HEK293 (cell line): ENCODE results near the gene KLC1.

Experiments used
- BCL11B ChIP-seq: fragments of 450-650 bp; formaldehyde crosslinking; IDR thresholded peaks from 2 replicates; pipeline ENCODE4 v1.5.1; 2016; ENCODE audit warnings: low read depth, missing biosample characterization, missing genetic modification characterization
- HOXC10 ChIP-seq: sonication (generic); formaldehyde crosslinking; IDR thresholded peaks from 2 replicates; pipeline ENCODE4 v1.8.1; 2023; ENCODE audit warnings: mild to moderate bottlenecking, missing genetic modification reagents
- MYNN ChIP-seq: fragments of 450-650 bp; formaldehyde crosslinking; IDR thresholded peaks from 2 replicates; pipeline ENCODE4 v1.5.1; 2016; ENCODE audit warnings: missing biosample characterization, missing genetic modification characterization, borderline replicate concordance
- OVOL3 ChIP-seq: fragments of 450-650 bp; formaldehyde crosslinking; IDR thresholded peaks from 2 replicates; pipeline ENCODE4 v1.5.1; 2016; ENCODE audit warnings: missing biosample characterization, missing genetic modification characterization
- WT1 ChIP-seq: fragments of 450-650 bp; formaldehyde crosslinking; IDR thresholded peaks from 2 replicates; pipeline ENCODE4 v1.5.1; 2016; ENCODE audit warnings: missing biosample characterization, missing genetic modification characterization
- ZIC2 ChIP-seq: fragments of 450-650 bp; formaldehyde crosslinking; IDR thresholded peaks from 2 replicates; pipeline ENCODE4 v1.5.1; 2016; ENCODE audit warnings: missing biosample characterization, missing genetic modification characterization
- ZNF146 ChIP-seq: fragments of 450-650 bp; formaldehyde crosslinking; IDR thresholded peaks from 2 replicates; pipeline ENCODE4 v1.5.1; 2016; ENCODE audit warnings: missing biosample characterization, missing genetic modification characterization
- ZNF223 ChIP-seq: fragments of 450-650 bp; formaldehyde crosslinking; IDR thresholded peaks from 2 replicates; pipeline ENCODE4 v1.5.1; 2016; ENCODE audit warnings: missing biosample characterization, missing genetic modification characterization
- ZNF548 ChIP-seq: fragments of 450-650 bp; formaldehyde crosslinking; IDR thresholded peaks from 2 replicates; pipeline ENCODE4 v1.5.1; 2016; ENCODE audit warnings: missing biosample characterization, missing genetic modification characterization
- ZNF571 ChIP-seq: fragments of 450-650 bp; formaldehyde crosslinking; IDR thresholded peaks from 2 replicates; pipeline ENCODE4 v1.5.0; 2017; ENCODE audit warnings: missing biosample characterization, missing genetic modification characterization
- ZNF785 ChIP-seq: fragments of 450-650 bp; formaldehyde crosslinking; IDR thresholded peaks from 2 replicates; pipeline ENCODE4 v1.5.1; 2016; ENCODE audit warnings: missing biosample characterization, missing genetic modification characterization
- TF ChIP-seq, protein P1 (sequence below): fragments of 450-650 bp; formaldehyde crosslinking; IDR thresholded peaks from 2 replicates; pipeline ENCODE4 v1.5.1; 2017; ENCODE audit warnings: missing biosample characterization, missing genetic modification characterization
- TF ChIP-seq, protein P2 (sequence below): fragments of 450-650 bp; formaldehyde crosslinking; IDR thresholded peaks from 2 replicates; pipeline ENCODE4 v1.5.1; 2017; ENCODE audit warnings: missing biosample characterization, missing genetic modification characterization
- TF ChIP-seq, protein P3 (sequence below): fragments of 450-650 bp; formaldehyde crosslinking; IDR thresholded peaks from 2 replicates; pipeline ENCODE4 v1.5.1; 2017; ENCODE audit warnings: missing biosample characterization, missing genetic modification characterization
- TF ChIP-seq, protein P4 (sequence below): fragments of 450-650 bp; IDR thresholded peaks from 2 replicates; pipeline ENCODE4 v1.5.1; 2018; ENCODE audit warnings: missing biosample characterization, mild to moderate bottlenecking, missing genetic modification characterization
- TF ChIP-seq, protein P5 (sequence below): fragments of 450-650 bp; formaldehyde crosslinking; IDR thresholded peaks from 2 replicates; pipeline ENCODE4 v1.5.1; 2016; ENCODE audit warnings: missing biosample characterization, missing genetic modification characterization
- TF ChIP-seq, protein P6 (sequence below): fragments of 450-650 bp; formaldehyde crosslinking; IDR thresholded peaks from 2 replicates; pipeline ENCODE4 v1.5.1; 2016; ENCODE audit warnings: missing biosample characterization, missing genetic modification characterization
- TF ChIP-seq, protein P7 (sequence below): fragments of 450-650 bp; formaldehyde crosslinking; IDR thresholded peaks from 2 replicates; pipeline ENCODE4 v1.5.1; 2016; ENCODE audit warnings: missing biosample characterization, missing genetic modification characterization, borderline replicate concordance
- TF ChIP-seq, protein P8 (sequence below): fragments of 450-650 bp; formaldehyde crosslinking; IDR thresholded peaks from 2 replicates; pipeline ENCODE4 v1.5.1; 2016; ENCODE audit warnings: missing biosample characterization, missing genetic modification characterization
- TF ChIP-seq, protein P9 (sequence below): fragments of 450-650 bp; formaldehyde crosslinking; IDR thresholded peaks from 2 replicates; pipeline ENCODE4 v1.5.1; 2016; ENCODE audit warnings: missing biosample characterization, missing genetic modification characterization

KLC1 gene

DNA sequence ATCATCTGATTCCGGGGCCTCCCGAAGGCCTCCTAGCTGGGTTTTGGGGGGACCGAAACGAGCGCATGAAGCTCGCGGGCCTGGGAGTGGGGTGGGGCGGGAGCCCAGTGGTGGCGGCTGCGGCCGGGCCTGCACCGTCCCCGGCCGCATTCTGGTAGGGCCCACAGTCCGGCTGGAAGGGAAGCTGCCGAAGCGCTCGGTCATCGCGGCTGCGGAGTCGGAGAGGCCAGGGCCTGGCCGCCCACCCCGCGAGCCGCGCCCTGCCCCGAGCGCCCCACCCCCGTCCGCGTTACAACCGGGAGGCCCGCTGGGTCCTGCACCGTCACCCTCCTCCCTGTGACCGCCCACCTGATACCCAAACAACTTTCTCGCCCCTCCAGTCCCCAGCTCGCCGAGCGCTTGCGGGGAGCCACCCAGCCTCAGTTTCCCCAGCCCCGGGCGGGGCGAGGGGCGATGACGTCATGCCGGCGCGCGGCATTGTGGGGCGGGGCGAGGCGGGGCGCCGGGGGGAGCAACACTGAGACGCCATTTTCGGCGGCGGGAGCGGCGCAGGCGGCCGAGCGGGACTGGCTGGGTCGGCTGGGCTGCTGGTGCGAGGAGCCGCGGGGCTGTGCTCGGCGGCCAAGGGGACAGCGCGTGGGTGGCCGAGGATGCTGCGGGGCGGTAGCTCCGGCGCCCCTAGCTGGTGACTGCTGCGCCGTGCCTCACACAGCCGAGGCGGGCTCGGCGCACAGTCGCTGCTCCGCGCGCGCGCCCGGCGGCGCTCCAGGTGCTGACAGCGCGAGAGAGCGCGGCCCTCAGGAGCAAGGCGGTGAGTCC is at the start of gene KLC1 (continued):
- TF ChIP-seq, protein P1, sequence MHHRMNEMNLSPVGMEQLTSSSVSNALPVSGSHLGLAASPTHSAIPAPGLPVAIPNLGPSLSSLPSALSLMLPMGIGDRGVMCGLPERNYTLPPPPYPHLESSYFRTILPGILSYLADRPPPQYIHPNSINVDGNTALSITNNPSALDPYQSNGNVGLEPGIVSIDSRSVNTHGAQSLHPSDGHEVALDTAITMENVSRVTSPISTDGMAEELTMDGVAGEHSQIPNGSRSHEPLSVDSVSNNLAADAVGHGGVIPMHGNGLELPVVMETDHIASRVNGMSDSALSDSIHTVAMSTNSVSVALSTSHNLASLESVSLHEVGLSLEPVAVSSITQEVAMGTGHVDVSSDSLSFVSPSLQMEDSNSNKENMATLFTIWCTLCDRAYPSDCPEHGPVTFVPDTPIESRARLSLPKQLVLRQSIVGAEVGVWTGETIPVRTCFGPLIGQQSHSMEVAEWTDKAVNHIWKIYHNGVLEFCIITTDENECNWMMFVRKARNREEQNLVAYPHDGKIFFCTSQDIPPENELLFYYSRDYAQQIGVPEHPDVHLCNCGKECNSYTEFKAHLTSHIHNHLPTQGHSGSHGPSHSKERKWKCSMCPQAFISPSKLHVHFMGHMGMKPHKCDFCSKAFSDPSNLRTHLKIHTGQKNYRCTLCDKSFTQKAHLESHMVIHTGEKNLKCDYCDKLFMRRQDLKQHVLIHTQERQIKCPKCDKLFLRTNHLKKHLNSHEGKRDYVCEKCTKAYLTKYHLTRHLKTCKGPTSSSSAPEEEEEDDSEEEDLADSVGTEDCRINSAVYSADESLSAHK = peak; percentile 61; the same call in 1 of the 2 replicates
- TF ChIP-seq, protein P2, sequence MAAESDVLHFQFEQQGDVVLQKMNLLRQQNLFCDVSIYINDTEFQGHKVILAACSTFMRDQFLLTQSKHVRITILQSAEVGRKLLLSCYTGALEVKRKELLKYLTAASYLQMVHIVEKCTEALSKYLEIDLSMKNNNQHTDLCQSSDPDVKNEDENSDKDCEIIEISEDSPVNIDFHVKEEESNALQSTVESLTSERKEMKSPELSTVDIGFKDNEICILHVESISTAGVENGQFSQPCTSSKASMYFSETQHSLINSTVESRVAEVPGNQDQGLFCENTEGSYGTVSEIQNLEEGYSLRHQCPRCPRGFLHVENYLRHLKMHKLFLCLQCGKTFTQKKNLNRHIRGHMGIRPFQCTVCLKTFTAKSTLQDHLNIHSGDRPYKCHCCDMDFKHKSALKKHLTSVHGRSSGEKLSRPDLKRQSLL (tag by site-specific recombination) = no peak
- TF ChIP-seq, protein P3, sequence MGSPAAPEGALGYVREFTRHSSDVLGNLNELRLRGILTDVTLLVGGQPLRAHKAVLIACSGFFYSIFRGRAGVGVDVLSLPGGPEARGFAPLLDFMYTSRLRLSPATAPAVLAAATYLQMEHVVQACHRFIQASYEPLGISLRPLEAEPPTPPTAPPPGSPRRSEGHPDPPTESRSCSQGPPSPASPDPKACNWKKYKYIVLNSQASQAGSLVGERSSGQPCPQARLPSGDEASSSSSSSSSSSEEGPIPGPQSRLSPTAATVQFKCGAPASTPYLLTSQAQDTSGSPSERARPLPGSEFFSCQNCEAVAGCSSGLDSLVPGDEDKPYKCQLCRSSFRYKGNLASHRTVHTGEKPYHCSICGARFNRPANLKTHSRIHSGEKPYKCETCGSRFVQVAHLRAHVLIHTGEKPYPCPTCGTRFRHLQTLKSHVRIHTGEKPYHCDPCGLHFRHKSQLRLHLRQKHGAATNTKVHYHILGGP (tag by site-specific recombination) = no peak
- no peak for TF ChIP-seq ZNF548 (tag by site-specific recombination)
- peak; percentile 64; the same call in 1 of the 2 replicates for TF ChIP-seq ZIC2
- no peak for TF ChIP-seq ZNF785 (tag by site-specific recombination)
- no peak for TF ChIP-seq ZNF146
- TF ChIP-seq, protein P4, sequence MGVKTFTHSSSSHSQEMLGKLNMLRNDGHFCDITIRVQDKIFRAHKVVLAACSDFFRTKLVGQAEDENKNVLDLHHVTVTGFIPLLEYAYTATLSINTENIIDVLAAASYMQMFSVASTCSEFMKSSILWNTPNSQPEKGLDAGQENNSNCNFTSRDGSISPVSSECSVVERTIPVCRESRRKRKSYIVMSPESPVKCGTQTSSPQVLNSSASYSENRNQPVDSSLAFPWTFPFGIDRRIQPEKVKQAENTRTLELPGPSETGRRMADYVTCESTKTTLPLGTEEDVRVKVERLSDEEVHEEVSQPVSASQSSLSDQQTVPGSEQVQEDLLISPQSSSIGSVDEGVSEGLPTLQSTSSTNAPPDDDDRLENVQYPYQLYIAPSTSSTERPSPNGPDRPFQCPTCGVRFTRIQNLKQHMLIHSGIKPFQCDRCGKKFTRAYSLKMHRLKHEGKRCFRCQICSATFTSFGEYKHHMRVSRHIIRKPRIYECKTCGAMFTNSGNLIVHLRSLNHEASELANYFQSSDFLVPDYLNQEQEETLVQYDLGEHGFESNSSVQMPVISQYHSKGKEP (tag by site-specific recombination) = no peak
- no peak for TF ChIP-seq OVOL3 (tag by site-specific recombination)
- TF ChIP-seq, protein P5, sequence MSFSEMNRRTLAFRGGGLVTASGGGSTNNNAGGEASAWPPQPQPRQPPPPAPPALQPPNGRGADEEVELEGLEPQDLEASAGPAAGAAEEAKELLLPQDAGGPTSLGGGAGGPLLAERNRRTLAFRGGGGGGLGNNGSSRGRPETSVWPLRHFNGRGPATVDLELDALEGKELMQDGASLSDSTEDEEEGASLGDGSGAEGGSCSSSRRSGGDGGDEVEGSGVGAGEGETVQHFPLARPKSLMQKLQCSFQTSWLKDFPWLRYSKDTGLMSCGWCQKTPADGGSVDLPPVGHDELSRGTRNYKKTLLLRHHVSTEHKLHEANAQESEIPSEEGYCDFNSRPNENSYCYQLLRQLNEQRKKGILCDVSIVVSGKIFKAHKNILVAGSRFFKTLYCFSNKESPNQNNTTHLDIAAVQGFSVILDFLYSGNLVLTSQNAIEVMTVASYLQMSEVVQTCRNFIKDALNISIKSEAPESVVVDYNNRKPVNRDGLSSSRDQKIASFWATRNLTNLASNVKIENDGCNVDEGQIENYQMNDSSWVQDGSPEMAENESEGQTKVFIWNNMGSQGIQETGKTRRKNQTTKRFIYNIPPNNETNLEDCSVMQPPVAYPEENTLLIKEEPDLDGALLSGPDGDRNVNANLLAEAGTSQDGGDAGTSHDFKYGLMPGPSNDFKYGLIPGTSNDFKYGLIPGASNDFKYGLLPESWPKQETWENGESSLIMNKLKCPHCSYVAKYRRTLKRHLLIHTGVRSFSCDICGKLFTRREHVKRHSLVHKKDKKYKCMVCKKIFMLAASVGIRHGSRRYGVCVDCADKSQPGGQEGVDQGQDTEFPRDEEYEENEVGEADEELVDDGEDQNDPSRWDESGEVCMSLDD (tag by site-specific recombination) = peak; percentile 98
- no peak for TF ChIP-seq ZNF223 (tag by site-specific recombination)
- TF ChIP-seq HOXC10 = no peak
- no peak for TF ChIP-seq ZNF571 (tag by site-specific recombination)
- TF ChIP-seq, protein P6, sequence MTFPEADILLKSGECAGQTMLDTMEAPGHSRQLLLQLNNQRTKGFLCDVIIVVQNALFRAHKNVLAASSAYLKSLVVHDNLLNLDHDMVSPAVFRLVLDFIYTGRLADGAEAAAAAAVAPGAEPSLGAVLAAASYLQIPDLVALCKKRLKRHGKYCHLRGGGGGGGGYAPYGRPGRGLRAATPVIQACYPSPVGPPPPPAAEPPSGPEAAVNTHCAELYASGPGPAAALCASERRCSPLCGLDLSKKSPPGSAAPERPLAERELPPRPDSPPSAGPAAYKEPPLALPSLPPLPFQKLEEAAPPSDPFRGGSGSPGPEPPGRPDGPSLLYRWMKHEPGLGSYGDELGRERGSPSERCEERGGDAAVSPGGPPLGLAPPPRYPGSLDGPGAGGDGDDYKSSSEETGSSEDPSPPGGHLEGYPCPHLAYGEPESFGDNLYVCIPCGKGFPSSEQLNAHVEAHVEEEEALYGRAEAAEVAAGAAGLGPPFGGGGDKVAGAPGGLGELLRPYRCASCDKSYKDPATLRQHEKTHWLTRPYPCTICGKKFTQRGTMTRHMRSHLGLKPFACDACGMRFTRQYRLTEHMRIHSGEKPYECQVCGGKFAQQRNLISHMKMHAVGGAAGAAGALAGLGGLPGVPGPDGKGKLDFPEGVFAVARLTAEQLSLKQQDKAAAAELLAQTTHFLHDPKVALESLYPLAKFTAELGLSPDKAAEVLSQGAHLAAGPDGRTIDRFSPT = no peak; the same call in 1 of the 2 replicates
- TF ChIP-seq MYNN (tag by site-specific recombination) = peak; percentile 25; the same call in 1 of the 2 replicates
- TF ChIP-seq WT1 (tag by site-specific recombination) = peak; percentile 50
- TF ChIP-seq BCL11B (tag by site-specific recombination) = no peak
- TF ChIP-seq, protein P7, sequence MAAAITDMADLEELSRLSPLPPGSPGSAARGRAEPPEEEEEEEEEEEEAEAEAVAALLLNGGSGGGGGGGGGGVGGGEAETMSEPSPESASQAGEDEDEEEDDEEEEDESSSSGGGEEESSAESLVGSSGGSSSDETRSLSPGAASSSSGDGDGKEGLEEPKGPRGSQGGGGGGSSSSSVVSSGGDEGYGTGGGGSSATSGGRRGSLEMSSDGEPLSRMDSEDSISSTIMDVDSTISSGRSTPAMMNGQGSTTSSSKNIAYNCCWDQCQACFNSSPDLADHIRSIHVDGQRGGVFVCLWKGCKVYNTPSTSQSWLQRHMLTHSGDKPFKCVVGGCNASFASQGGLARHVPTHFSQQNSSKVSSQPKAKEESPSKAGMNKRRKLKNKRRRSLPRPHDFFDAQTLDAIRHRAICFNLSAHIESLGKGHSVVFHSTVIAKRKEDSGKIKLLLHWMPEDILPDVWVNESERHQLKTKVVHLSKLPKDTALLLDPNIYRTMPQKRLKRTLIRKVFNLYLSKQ = no peak
- TF ChIP-seq, protein P8, sequence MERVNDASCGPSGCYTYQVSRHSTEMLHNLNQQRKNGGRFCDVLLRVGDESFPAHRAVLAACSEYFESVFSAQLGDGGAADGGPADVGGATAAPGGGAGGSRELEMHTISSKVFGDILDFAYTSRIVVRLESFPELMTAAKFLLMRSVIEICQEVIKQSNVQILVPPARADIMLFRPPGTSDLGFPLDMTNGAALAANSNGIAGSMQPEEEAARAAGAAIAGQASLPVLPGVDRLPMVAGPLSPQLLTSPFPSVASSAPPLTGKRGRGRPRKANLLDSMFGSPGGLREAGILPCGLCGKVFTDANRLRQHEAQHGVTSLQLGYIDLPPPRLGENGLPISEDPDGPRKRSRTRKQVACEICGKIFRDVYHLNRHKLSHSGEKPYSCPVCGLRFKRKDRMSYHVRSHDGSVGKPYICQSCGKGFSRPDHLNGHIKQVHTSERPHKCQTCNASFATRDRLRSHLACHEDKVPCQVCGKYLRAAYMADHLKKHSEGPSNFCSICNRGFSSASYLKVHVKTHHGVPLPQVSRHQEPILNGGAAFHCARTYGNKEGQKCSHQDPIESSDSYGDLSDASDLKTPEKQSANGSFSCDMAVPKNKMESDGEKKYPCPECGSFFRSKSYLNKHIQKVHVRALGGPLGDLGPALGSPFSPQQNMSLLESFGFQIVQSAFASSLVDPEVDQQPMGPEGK (tag by site-specific recombination) = peak; percentile 98
- TF ChIP-seq, protein P9, sequence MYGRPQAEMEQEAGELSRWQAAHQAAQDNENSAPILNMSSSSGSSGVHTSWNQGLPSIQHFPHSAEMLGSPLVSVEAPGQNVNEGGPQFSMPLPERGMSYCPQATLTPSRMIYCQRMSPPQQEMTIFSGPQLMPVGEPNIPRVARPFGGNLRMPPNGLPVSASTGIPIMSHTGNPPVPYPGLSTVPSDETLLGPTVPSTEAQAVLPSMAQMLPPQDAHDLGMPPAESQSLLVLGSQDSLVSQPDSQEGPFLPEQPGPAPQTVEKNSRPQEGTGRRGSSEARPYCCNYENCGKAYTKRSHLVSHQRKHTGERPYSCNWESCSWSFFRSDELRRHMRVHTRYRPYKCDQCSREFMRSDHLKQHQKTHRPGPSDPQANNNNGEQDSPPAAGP (tag by site-specific recombination) = peak; percentile 98
